GM12865 (cell line): Measurements from ENCODE around the gene FAM9C.
"Not testable (repeated sequence)": the region's sequence is repeated elsewhere in the genome, so short reads cannot be mapped to it uniquely, and the experiment has no call there.

Source experiments
- DNase-seq: peaks from one replicate; pipeline ENCODE4 v3.0.0; 2010; ENCODE audit warnings: low read depth
- H3K4me3 ChIP-seq: 2 replicates; pipeline ENCODE4 v1.5.1; 2011; ENCODE audit warnings: mild to moderate bottlenecking, low read depth, low read length, control low read depth
- CTCF ChIP-seq: IDR thresholded peaks from 2 replicates; pipeline ENCODE4 v1.5.1; 2011; ENCODE audit warnings: low read length, control low read depth, low read depth, inconsistent platforms; ENCODE audit not compliant: insufficient read depth; ENCODE audit errors: missing control alignments

Gene FAM9C

GRCh38 chrX:13074297-13075262 is 30.2 kb upstream of the FAM9C start:
- H3K4me3 ChIP-seq: no peak overlapping the region
- no peak for TF ChIP-seq CTCF
- peak; percentile 77 for DNase-seq

- H3K4me3 ChIP-seq: no peak overlapping the region
- DNase-seq: no peak
- TF ChIP-seq CTCF: no peak
These were observed 25.5 kb upstream of the FAM9C start for GRCh38 chrX:13069771-13070416.

GRCh38 chrX:13068651-13069050 is 24.2 kb upstream of the FAM9C start:
- TF ChIP-seq CTCF: no peak
- H3K4me3 ChIP-seq: no peak overlapping the region
- no peak for DNase-seq

- DNase-seq: no peak
- TF ChIP-seq CTCF: no peak
These were observed 23.4 kb upstream of the FAM9C start for GRCh38 chrX:13067773-13068172.

GRCh38 chrX:13066391-13066790 is 22.0 kb upstream of the FAM9C start:
- H3K4me3 ChIP-seq: no peak overlapping the region
- TF ChIP-seq CTCF: no peak
- DNase-seq: no peak

More at GRCh38 chrX:13067773-13068172, 23.4 kb upstream of the FAM9C start:
- H3K4me3 ChIP-seq: no peak overlapping the region

- DNase-seq: no peak
- no peak for TF ChIP-seq CTCF
- H3K4me3 ChIP-seq: no peak overlapping the region
These were observed 20.3 kb upstream of the FAM9C start for GRCh38 chrX:13064599-13065143.

- not testable (repeated sequence) for DNase-seq, H3K4me3 ChIP-seq
These were observed 18.7 kb upstream of the FAM9C start for GRCh38 chrX:13063124-13063523.

GRCh38 chrX:13062331-13062730 is 17.9 kb upstream of the FAM9C start:
- not testable (repeated sequence) for H3K4me3 ChIP-seq, DNase-seq

GRCh38 chrX:13061215-13061708 is 16.8 kb upstream of the FAM9C start:
- H3K4me3 ChIP-seq, DNase-seq: not testable (repeated sequence)
